HepG2 (cell line): Measurements from ENCODE around the gene RAD23A. TPM values are rescaled to one million over a fixed set of nuclear protein-coding genes. Genes with fewer than 3 reads are reported as not detected.
A peak's percentile ranks its signal among the peaks of the same experiment; 100 is the strongest.

Source experiments
- AHR ChIP-seq: IDR thresholded peaks from 2 replicates; pipeline ENCODE4 v1.6.1; 2018; ENCODE audit warnings: missing genetic modification reagents, missing compliant biosample characterization
- GLI4 ChIP-seq: sonication (generic); formaldehyde crosslinking; IDR thresholded peaks from 2 replicates; pipeline ENCODE4 v1.5.1; 2020; ENCODE audit warnings: missing genetic modification reagents, mild to moderate bottlenecking, moderate library complexity, borderline replicate concordance
- HMGA1 ChIP-seq: sonication (generic); formaldehyde crosslinking; conservative IDR thresholded peaks from 2 replicates; pipeline ENCODE4 v1.4.0; 2020; ENCODE audit warnings: missing genetic modification reagents
- PRDM10 ChIP-seq: sonication (generic); formaldehyde crosslinking; IDR thresholded peaks from 2 replicates; pipeline ENCODE4 v1.4.0; 2020; ENCODE audit warnings: low read depth, missing genetic modification reagents
- PREB ChIP-seq: sonication (generic); formaldehyde crosslinking; IDR thresholded peaks from 2 replicates; pipeline ENCODE4 v1.4.0; 2020; ENCODE audit warnings: missing genetic modification reagents
- RORA ChIP-seq: sonication (generic); formaldehyde crosslinking; IDR thresholded peaks from 2 replicates; pipeline ENCODE4 v1.5.0; 2020; ENCODE audit warnings: mild to moderate bottlenecking, missing genetic modification reagents, moderate library complexity
- ZFY ChIP-seq: sonication (generic); formaldehyde crosslinking; IDR thresholded peaks from 2 replicates; pipeline ENCODE4 v1.4.0; 2020; ENCODE audit warnings: missing genetic modification reagents
- ZNF12 ChIP-seq: sonication (generic); formaldehyde crosslinking; IDR thresholded peaks from 2 replicates; pipeline ENCODE4 v1.5.0; 2020; ENCODE audit warnings: missing genetic modification reagents
- ZNF354B ChIP-seq: sonication (generic); formaldehyde crosslinking; IDR thresholded peaks from 2 replicates; pipeline ENCODE4 v1.8.0; 2022; ENCODE audit warnings: mild to moderate bottlenecking, missing genetic modification reagents
- ZNF788 ChIP-seq: sonication (generic); formaldehyde crosslinking; IDR thresholded peaks from 2 replicates; pipeline ENCODE4 v1.5.0; 2020; ENCODE audit warnings: mild to moderate bottlenecking, missing genetic modification reagents, borderline replicate concordance
- ZNF800 ChIP-seq: sonication (generic); formaldehyde crosslinking; IDR thresholded peaks from 2 replicates; pipeline ENCODE4 v1.4.0; 2020; ENCODE audit warnings: missing genetic modification reagents
- ZZZ3 ChIP-seq: sonication (generic); formaldehyde crosslinking; IDR thresholded peaks from 2 replicates; pipeline ENCODE4 v1.4.0; 2020; ENCODE audit warnings: missing genetic modification reagents, mild to moderate bottlenecking, borderline replicate concordance
- polyA plus RNA-seq, 8 experiments: library from polyadenylated mRNA; depleted of rRNA in 3 of 8; stranded (reverse) in 7 of 8; unstranded in 1 of 8; fragments of >200 nt; fragmentation: Illumina TruSeq in 4 of 8; extraction: Trizol in 4 of 8; gene quantifications; 2 replicates each; pipeline versions ENCODE4 v1.2.1 to v1.2.3, GENCODE V29; 2011 to 2016; ENCODE audit warnings: low read depth in 4 of 8, missing spikeins in 1 of 8, mixed read lengths in 1 of 8; ENCODE audit not compliant: insufficient read depth in 1 of 8
- total RNA-seq, 5 experiments: library from RNA; depleted of rRNA; stranded (reverse); fragments of >200 nt; fragmentation: Illumina TruSeq; extraction: Trizol; gene quantifications; 2 replicates each; pipeline ENCODE4 v1.2.3, GENCODE V29; 2016; ENCODE audit warnings: low read depth in 1 of 5
- TF ChIP-seq, protein P1 (sequence below): sonication (generic); formaldehyde crosslinking; IDR thresholded peaks from 2 replicates; pipeline ENCODE4 v1.5.1; 2020; ENCODE audit warnings: mild to moderate bottlenecking, missing genetic modification reagents, borderline replicate concordance
- TF ChIP-seq, protein P2 (sequence below): IDR thresholded peaks from 2 replicates; pipeline ENCODE4 v1.6.1; 2016; ENCODE audit warnings: missing compliant biosample characterization, missing genetic modification reagents, borderline replicate concordance

RAD23A gene
- total and polyA plus RNA-seq, 2 of the 13 experiments (the other 11 are each of a cell fraction or from before 2014, with no cell fraction given): 42.5 to 54.2 TPM

DNA sequence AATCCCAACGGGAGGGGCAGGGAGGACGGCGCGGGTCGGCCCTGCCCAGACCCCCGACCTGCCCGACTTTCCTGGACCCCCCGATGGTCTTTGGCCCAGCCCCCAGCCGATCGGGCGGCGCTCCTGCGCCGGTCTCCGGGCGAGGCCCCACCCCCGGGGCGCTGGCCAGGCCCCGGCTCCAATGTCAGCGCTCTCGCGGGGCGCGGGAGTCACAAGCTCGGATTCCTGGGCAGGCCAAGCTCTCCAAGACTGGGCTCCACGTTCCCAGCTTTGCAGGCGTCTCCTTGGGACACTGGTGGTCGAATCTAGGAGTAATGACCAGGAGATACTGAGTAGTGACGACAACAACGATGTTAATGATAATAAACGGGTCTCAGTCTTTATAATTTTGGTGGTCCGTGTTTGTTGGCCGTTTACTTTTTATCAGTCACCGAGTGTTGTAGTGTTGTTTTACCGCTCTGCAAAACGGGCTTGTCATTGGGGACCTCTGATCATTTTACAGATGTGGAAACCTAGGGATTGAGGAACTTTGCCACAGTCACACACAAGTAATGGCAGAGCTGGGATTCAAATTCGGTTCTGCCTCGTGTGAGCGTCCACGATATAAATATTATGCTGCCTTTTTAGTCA is 545 bp downstream of the RAD23A start (continued):
- no peak for TF ChIP-seq ZZZ3 (CRISPR knock-in tag)
- 0 out of 2 replicates have a peak, but pooled peaks have one; percentile 13 for TF ChIP-seq ZNF800 (CRISPR knock-in tag)
- no peak for TF ChIP-seq PREB (CRISPR knock-in tag)
- TF ChIP-seq ZNF12 (CRISPR knock-in tag): 0 out of 2 replicates have a peak, but pooled peaks have one; percentile 4
- TF ChIP-seq GLI4 (CRISPR knock-in tag): 0 out of 2 replicates have a peak, but pooled peaks have one; percentile 11
- TF ChIP-seq RORA (CRISPR knock-in tag): peak; percentile 63; the same call in 1 of the 2 replicates
- TF ChIP-seq, protein P1, sequence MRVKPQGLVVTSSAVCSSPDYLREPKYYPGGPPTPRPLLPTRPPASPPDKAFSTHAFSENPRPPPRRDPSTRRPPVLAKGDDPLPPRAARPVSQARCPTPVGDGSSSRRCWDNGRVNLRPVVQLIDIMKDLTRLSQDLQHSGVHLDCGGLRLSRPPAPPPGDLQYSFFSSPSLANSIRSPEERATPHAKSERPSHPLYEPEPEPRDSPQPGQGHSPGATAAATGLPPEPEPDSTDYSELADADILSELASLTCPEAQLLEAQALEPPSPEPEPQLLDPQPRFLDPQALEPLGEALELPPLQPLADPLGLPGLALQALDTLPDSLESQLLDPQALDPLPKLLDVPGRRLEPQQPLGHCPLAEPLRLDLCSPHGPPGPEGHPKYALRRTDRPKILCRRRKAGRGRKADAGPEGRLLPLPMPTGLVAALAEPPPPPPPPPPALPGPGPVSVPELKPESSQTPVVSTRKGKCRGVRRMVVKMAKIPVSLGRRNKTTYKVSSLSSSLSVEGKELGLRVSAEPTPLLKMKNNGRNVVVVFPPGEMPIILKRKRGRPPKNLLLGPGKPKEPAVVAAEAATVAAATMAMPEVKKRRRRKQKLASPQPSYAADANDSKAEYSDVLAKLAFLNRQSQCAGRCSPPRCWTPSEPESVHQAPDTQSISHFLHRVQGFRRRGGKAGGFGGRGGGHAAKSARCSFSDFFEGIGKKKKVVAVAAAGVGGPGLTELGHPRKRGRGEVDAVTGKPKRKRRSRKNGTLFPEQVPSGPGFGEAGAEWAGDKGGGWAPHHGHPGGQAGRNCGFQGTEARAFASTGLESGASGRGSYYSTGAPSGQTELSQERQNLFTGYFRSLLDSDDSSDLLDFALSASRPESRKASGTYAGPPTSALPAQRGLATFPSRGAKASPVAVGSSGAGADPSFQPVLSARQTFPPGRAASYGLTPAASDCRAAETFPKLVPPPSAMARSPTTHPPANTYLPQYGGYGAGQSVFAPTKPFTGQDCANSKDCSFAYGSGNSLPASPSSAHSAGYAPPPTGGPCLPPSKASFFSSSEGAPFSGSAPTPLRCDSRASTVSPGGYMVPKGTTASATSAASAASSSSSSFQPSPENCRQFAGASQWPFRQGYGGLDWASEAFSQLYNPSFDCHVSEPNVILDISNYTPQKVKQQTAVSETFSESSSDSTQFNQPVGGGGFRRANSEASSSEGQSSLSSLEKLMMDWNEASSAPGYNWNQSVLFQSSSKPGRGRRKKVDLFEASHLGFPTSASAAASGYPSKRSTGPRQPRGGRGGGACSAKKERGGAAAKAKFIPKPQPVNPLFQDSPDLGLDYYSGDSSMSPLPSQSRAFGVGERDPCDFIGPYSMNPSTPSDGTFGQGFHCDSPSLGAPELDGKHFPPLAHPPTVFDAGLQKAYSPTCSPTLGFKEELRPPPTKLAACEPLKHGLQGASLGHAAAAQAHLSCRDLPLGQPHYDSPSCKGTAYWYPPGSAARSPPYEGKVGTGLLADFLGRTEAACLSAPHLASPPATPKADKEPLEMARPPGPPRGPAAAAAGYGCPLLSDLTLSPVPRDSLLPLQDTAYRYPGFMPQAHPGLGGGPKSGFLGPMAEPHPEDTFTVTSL (CRISPR knock-in tag): 0 out of 2 replicates have a peak, but pooled peaks have one; percentile 4
- TF ChIP-seq ZNF788: no peak
- TF ChIP-seq AHR (CRISPR knock-in tag): no peak
- peak; percentile 45 for TF ChIP-seq ZFY (CRISPR knock-in tag)
- no peak for TF ChIP-seq PRDM10 (CRISPR knock-in tag)
- TF ChIP-seq HMGA1 (CRISPR knock-in tag): no peak
- TF ChIP-seq ZNF354B: no peak
- TF ChIP-seq, protein P2, sequence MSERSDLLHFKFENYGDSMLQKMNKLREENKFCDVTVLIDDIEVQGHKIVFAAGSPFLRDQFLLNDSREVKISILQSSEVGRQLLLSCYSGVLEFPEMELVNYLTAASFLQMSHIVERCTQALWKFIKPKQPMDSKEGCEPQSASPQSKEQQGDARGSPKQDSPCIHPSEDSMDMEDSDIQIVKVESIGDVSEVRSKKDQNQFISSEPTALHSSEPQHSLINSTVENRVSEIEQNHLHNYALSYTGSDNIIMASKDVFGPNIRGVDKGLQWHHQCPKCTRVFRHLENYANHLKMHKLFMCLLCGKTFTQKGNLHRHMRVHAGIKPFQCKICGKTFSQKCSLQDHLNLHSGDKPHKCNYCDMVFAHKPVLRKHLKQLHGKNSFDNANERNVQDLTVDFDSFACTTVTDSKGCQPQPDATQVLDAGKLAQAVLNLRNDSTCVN: no peak
